Activated naive CD4-positive, alpha-beta T cell treated with anti-CD3 and anti-CD28 coated beads, Interleukin-2, amount 50 U/mL, for 16 hours (primary cell): ENCODE data around the gene IDH3G.

Experiments
- DNase-seq: peaks from one replicate; pipeline ENCODE4 v3.0.0-alpha.2; 2020

The IDH3G gene

GRCh38 chrX:153784325-153784967 is 9.7 kb downstream of the IDH3G start:
- no peak for DNase-seq

- DNase-seq = no peak
Measured at GRCh38 chrX:153783378-153784013, 10.7 kb downstream of the IDH3G start.

- no peak for DNase-seq
Measured at GRCh38 chrX:153782871-153783270, 11.3 kb downstream of the IDH3G start.

GRCh38 chrX:153782313-153782712 is 11.9 kb downstream of the IDH3G start:
- DNase-seq = no peak

- no peak for DNase-seq
Measured at GRCh38 chrX:153781428-153782047, 12.6 kb downstream of the IDH3G start.

- DNase-seq = no peak
Measured at GRCh38 chrX:153780678-153781427, 13.3 kb downstream of the IDH3G start, which contains the start of gene SRPK3. TSS of gene SRPK3 (plus strand) at chrX:153781041. CDS start at chrX:153781087, 46 bp downstream.

GRCh38 chrX:153779891-153780677 is 14.1 kb downstream of the IDH3G start:
- no peak for DNase-seq

GRCh38 chrX:153778684-153779101 is 15.5 kb downstream of the IDH3G start:
- DNase-seq = no peak

- DNase-seq = no peak
Measured at GRCh38 chrX:153778181-153778580, 16.0 kb downstream of the IDH3G start.

- DNase-seq = no peak
Measured at GRCh38 chrX:153777261-153778090, 16.7 kb downstream of the IDH3G start.

GRCh38 chrX:153776611-153777045 is 17.5 kb downstream of the IDH3G start:
- no peak for DNase-seq

GRCh38 chrX:153776120-153776599 is 18.0 kb downstream of the IDH3G start:
- no peak for DNase-seq

GRCh38 chrX:153775293-153776119 is 18.7 kb downstream of the IDH3G start:
- no peak for DNase-seq

GRCh38 chrX:153774576-153775292 is 19.4 kb downstream of the IDH3G start:
- no peak for DNase-seq

- DNase-seq = peak; percentile 2
Measured at GRCh38 chrX:153773741-153774575, 20.2 kb downstream of the IDH3G start.

GRCh38 chrX:153773218-153773611 is 21.0 kb downstream of the IDH3G start:
- DNase-seq = no peak

GRCh38 chrX:153772316-153773217 is 21.6 kb downstream of the IDH3G start:
- no peak for DNase-seq
